SK-N-SH (cell line): ENCODE results near the gene TBXAS1. TPM values are rescaled to one million over a fixed set of nuclear protein-coding genes. Genes with fewer than 3 reads are reported as not detected.

Experiments
- CTCF ChIA-PET: fragments of 300-600, 350-600 bp; formaldehyde crosslinking; extraction: SDS; loops from one replicate; lab custom pipeline; 2021; lab: Yijun Ruan, JAX
- POLR2A ChIA-PET: fragments of 350-600 bp; sonication (Branson Sonifier 250); formaldehyde crosslinking; extraction: SDS; loops from one replicate; lab custom pipeline; 2020; ENCODE audit warnings: antibody characterized with exemption, inconsistent platforms; lab: Yijun Ruan, JAX
- DNase-seq: peaks from one replicate; pipeline ENCODE4 v3.0.0; 2012
- H2AFZ ChIP-seq: fragments of 200-600 bp; sonication (generic); 2 replicates; pipeline ENCODE4 v1.8.1; 2016; ENCODE audit warnings: antibody characterized with exemption, mild to moderate bottlenecking, low read depth
- H3F3A ChIP-seq: fragments of 200-600 bp; sonication (generic); replicated peaks from 2 replicates; pipeline ENCODE3; 2016; ENCODE audit warnings: antibody characterized with exemption, mild to moderate bottlenecking; ENCODE audit not compliant: insufficient read depth
- H3K27ac ChIP-seq, 2 experiments: fragments of 200-500 bp in 1 of 2; fragments of 200-600 bp in 1 of 2; sonication (Bioruptor generic) in 1 of 2; sonication (generic), shearing (Covaris generic) in 1 of 2; 2 replicates each; pipeline versions ENCODE4 v1.5.1 to v1.6.1; 2014 to 2016; ENCODE audit warnings: low read depth in 2 of 2, inconsistent platforms in 1 of 2, low read length in 1 of 2, mild to moderate bottlenecking in 1 of 2, mixed read lengths in 1 of 2
- H3K27me3 ChIP-seq: fragments of 200-600 bp; sonication (generic), shearing (Covaris generic); 2 replicates; pipeline ENCODE4 v1.6.1; 2016; ENCODE audit warnings: mixed run types; ENCODE audit not compliant: insufficient read depth
- H3K36me3 ChIP-seq, 2 experiments: fragments of 200-500 bp in 1 of 2; fragments of 200-600 bp in 1 of 2; sonication (Bioruptor generic) in 1 of 2; sonication (generic) in 1 of 2; replicated peaks in 1 of 2; 2 replicates each; pipeline versions ENCODE3 to v1.5.1; 2014 to 2016; ENCODE audit warnings: low read length in 1 of 2, mild to moderate bottlenecking in 1 of 2; ENCODE audit not compliant: insufficient read depth in 2 of 2, control insufficient read depth in 1 of 2
- H3K4me1 ChIP-seq, 2 experiments: fragments of 200-500 bp in 1 of 2; fragments of 200-600 bp in 1 of 2; sonication (Bioruptor generic) in 1 of 2; sonication (generic), shearing (Covaris generic) in 1 of 2; 2 replicates each; pipeline versions ENCODE4 v1.5.1 to v1.6.1; 2014 to 2016; ENCODE audit warnings: low read depth in 1 of 2, low read length in 1 of 2, mixed run types in 1 of 2; ENCODE audit not compliant: insufficient read depth in 2 of 2, control insufficient read depth in 1 of 2
- H3K4me2 ChIP-seq: fragments of 200-600 bp; sonication (generic), shearing (Covaris generic); 2 replicates; pipeline ENCODE4 v1.6.1; 2017; ENCODE audit warnings: mixed run types
- H3K4me3 ChIP-seq, 2 experiments: fragments of 200-500 bp in 1 of 2; fragments of 200-600 bp in 1 of 2; sonication (Bioruptor generic) in 1 of 2; sonication (generic), shearing (Covaris generic) in 1 of 2; 2 replicates each; pipeline versions ENCODE4 v1.5.1 to v1.8.1; 2014 to 2016; ENCODE audit warnings: low read depth in 2 of 2, inconsistent platforms in 1 of 2, low read length in 1 of 2, mild to moderate bottlenecking in 1 of 2, mixed read lengths in 1 of 2, moderate library complexity in 1 of 2
- H3K79me2 ChIP-seq: fragments of 200-600 bp; sonication (generic); 2 replicates; pipeline ENCODE4 v1.8.1; 2017; ENCODE audit warnings: mild to moderate bottlenecking; ENCODE audit not compliant: insufficient read depth
- H3K9ac ChIP-seq: fragments of 200-600 bp; sonication (generic); 2 replicates; pipeline ENCODE4 v1.6.1; 2017; ENCODE audit warnings: mixed run types
- H3K9me2 ChIP-seq: fragments of 200-600 bp; sonication (generic); 2 replicates; pipeline ENCODE4 v1.6.1; 2017; ENCODE audit warnings: mixed run types
- H3K9me3 ChIP-seq: fragments of 200-600 bp; sonication (generic); 2 replicates; pipeline ENCODE4 v1.6.1; 2017; ENCODE audit warnings: mixed run types, mild to moderate bottlenecking, moderate library complexity
- H4K20me1 ChIP-seq: fragments of 200-600 bp; sonication (generic); 2 replicates; pipeline ENCODE4 v1.6.1; 2017; ENCODE audit warnings: mild to moderate bottlenecking, mixed run types; ENCODE audit not compliant: insufficient read depth
- CHD2 ChIP-seq: fragments of 150-350 bp; IDR thresholded peaks from 2 replicates; pipeline ENCODE4 v1.6.1; 2018; ENCODE audit warnings: low read length; ENCODE audit not compliant: partially characterized antibody
- FOSL2 ChIP-seq: IDR thresholded peaks from 2 replicates; pipeline ENCODE4 v1.4.0; 2012; ENCODE audit warnings: low read depth, mild to moderate bottlenecking, moderate library complexity, borderline replicate concordance
- FOXJ3 ChIP-seq: sonication (generic); formaldehyde crosslinking; IDR thresholded peaks from 2 replicates; pipeline ENCODE4 v1.5.1; 2020; ENCODE audit warnings: mild to moderate bottlenecking, missing genetic modification reagents
- FOXM1 ChIP-seq: IDR thresholded peaks from 2 replicates; pipeline ENCODE4 v1.4.0; 2012; ENCODE audit warnings: low read depth, mild to moderate bottlenecking
- GABPA ChIP-seq: IDR thresholded peaks from 2 replicates; pipeline ENCODE4 v1.4.0; 2012; ENCODE audit warnings: low read depth, mild to moderate bottlenecking
- PBX3 ChIP-seq: IDR thresholded peaks from 2 replicates; pipeline ENCODE4; 2012
- RCOR1 ChIP-seq: fragments of 150-350 bp; IDR thresholded peaks from 2 replicates; pipeline ENCODE4 v1.6.1; 2017; ENCODE audit warnings: antibody characterized with exemption, low read length
- WGBS: methylation state at CpG from one replicate; pipeline ENCODE4 v1.1.6; 2017; ENCODE audit warnings: low lambda C conversion rate; 5-methylcytosine and 5-hydroxymethylcytosine counted together
- polyA plus RNA-seq, 3 experiments: library from polyadenylated mRNA; depleted of rRNA; stranded (reverse); fragments of >200 nt; gene quantifications; 2 replicates each; pipeline ENCODE4 v1.2.3, GENCODE V29; 2012
- TF ChIP-seq, protein P1 (sequence below): fragments of 150-350 bp; IDR thresholded peaks from 2 replicates; pipeline ENCODE4 v1.6.1; 2017; ENCODE audit warnings: antibody characterized with exemption, low read length, low read depth, borderline replicate concordance

TBXAS1 gene
- polyA plus RNA-seq, 1 of the 3 experiments (the other 2 are of a cell fraction) = 4.4 TPM

DNA sequence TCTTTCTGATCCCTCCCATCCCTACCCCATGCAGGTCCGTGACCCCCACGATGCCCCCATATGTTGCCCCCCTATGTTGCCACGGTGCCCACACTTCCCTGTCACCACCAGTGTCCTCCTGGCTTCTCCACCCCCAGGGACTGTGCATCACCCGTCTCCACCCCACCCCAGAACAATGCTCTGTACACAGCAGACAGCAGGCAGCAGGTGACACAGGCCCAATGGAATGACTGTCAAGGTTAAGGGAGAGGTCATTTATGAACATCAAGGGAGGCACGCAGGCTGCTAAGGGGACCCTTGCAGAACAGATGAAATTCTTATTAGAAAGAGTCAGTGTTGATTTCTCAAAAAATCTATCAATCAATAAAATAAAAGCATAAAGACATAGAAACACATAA, 162.2 kb downstream of the TBXAS1 start (continued):
- no peak for TF ChIP-seq FOSL2
- TF ChIP-seq, protein P1, sequence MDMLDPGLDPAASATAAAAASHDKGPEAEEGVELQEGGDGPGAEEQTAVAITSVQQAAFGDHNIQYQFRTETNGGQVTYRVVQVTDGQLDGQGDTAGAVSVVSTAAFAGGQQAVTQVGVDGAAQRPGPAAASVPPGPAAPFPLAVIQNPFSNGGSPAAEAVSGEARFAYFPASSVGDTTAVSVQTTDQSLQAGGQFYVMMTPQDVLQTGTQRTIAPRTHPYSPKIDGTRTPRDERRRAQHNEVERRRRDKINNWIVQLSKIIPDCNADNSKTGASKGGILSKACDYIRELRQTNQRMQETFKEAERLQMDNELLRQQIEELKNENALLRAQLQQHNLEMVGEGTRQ = no peak

- H3F3A ChIP-seq = no peaks in the 10 kb centered on the region
- H3K4me3 ChIP-seq = no peak overlapping the region
- no peaks in the 10 kb centered on the region for H3K36me3 ChIP-seq
- DNase-seq = no peak
- ChIA-PET CTCF (interaction anchor here (0.9 to 4.4 kb wide), 6 partner anchors 10 to 390 kb away, joined by 3 to 47 read pairs (median 4); no protein-coding TSS in a partner anchor), POLR2A (interaction anchor here (0.6 to 1.1 kb wide), 2 partner anchors 341 to 345 kb away, joined by 3 read pairs; no protein-coding TSS in a partner anchor)
- H3K4me1 ChIP-seq = peaks cover 0 to 9% of the 10 kb centered on the region in 2 experiments; a peak in 1 of 4 replicates
- no peak overlapping the region for H2AFZ ChIP-seq
- H3K9me3 ChIP-seq = no peaks in the 10 kb centered on the region
- no peak overlapping the region for H3K9ac ChIP-seq
- TF ChIP-seq FOXM1 = no peak
- no peak for TF ChIP-seq CHD2
- TF ChIP-seq GABPA = no peak
- no peak for TF ChIP-seq PBX3
- no peak for TF ChIP-seq FOXJ3 (CRISPR knock-in tag)
- 45% methylated on average over 3 of the region's 6 CpGs for WGBS
- no peaks in the 10 kb centered on the region for H3K79me2 ChIP-seq
- no peak overlapping the region for H3K4me2 ChIP-seq
- no peaks in the 10 kb centered on the region for H4K20me1 ChIP-seq
- no peaks in the 10 kb centered on the region for H3K9me2 ChIP-seq
- no peak overlapping the region for H3K27ac ChIP-seq
- no peaks in the 10 kb centered on the region for H3K27me3 ChIP-seq
Measured at GRCh38 chr7:139991911-139992310, 162.8 kb downstream of the TBXAS1 start.

DNA sequence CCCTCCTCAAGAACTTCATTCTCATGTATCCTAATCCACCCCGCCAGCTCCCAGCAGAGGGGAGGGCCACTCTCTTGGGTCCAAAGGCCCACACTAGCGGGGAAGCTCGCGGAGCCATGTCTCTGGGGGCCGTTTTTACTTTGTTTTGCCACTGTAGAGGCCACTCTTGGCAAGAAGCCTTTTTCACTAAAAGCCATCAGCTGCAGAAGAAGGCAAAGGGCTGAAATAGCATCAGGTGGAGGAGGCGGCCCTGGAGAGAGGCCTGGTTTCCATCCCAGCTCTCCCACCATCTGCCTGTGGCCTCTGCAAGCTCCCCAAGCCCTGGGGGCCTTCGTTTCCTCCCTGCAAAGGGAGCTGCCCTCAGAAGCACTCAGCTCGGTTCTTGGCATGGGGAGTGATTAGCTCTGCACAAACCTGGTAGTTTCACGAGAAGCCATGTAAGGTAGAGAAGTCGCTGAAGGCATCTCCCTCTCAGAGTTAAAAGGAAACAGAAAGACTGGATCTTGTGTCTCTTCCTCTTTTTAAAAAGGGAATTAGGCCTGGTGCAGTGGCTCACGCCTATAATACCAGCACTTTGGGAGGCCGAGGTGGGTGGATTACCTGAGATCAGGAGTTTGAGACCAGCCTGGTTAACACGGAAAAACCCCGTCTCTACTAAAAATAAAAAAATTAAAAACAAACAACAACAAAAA, 163.4 kb downstream of the TBXAS1 start:
- Histone ChIP-seq H3K4me3 (no peak overlapping the region), H3K9me3 (no peaks in the 10 kb centered on the region), H2AFZ (no peak overlapping the region), H3K27ac (no peak overlapping the region; a peak in 1 of 4 replicates), H3K27me3 (no peaks in the 10 kb centered on the region), H3K9ac (no peak overlapping the region), H3F3A (no peaks in the 10 kb centered on the region), H4K20me1 (no peaks in the 10 kb centered on the region), H3K4me1 (peaks cover 0 to 9% of the 10 kb centered on the region in 2 experiments; a peak in 1 of 4 replicates), H3K4me2 (no peak overlapping the region), H3K36me3 (no peaks in the 10 kb centered on the region), H3K79me2 (no peaks in the 10 kb centered on the region), H3K9me2 (no peaks in the 10 kb centered on the region)
- ChIA-PET CTCF (interaction anchor here (0.9 to 4.4 kb wide), 8 partner anchors 10 to 391 kb away, joined by 3 to 47 read pairs (median 4); no protein-coding TSS in a partner anchor), POLR2A (interaction anchor here (0.6 to 1.1 kb wide), 2 partner anchors 341 to 345 kb away, joined by 3 read pairs; no protein-coding TSS in a partner anchor)
- TF ChIP-seq RCOR1 = peak; percentile 39; the same call in 1 of the 2 replicates
- no peak for TF ChIP-seq CHD2
- DNase-seq = peak; percentile 65
- WGBS = 85% methylated on average over 14 of the region's 14 CpGs
